Measurements from ENCODE around the gene CMPK2.

GRCh38 chr2:6909431-6910385 is 44.0 kb upstream of the CMPK2 start:
- TF ChIP-seq CTCF (IDR thresholded peaks at IDR 0.05; ENCODE audit: low read depth, low read length) (no peak), POLR2A (IDR thresholded peaks at IDR 0.05; ENCODE audit: extremely low read depth, insufficient read length) (no peak), MAX (IDR thresholded peaks at IDR 0.05; ENCODE audit: low read depth, low read length) (no peak)

Measured in NB4 (cell line).